Subcutaneous adipose tissue (tissue), 4 donors: Measurements from ENCODE around the gene CD48. TPM values are rescaled to one million over a fixed set of nuclear protein-coding genes. Genes with fewer than 3 reads are reported as not detected.

Source experiments
- CTCF ChIP-seq: fragments of 450-650 bp; IDR thresholded peaks from one replicate; pipeline ENCODE4 v1.5.1; 2016; ENCODE audit warnings: low read depth, mild to moderate bottlenecking, control low read depth, antibody characterized with exemption, moderate library complexity
- total RNA-seq, 4 donors: library from RNA; depleted of rRNA; stranded (reverse); fragments of >200 nt; gene quantifications; one replicate each; pipeline ENCODE4 v1.1.0, GENCODE V29; 2016

Gene CD48
- total RNA-seq, 4 donors from 2014 or later = 2.1 to 77.7 (median 9.4) TPM

- TF ChIP-seq CTCF = no peak
These were observed 30.2 kb upstream of the CD48 start for GRCh38 chr1:160741612-160742348.

- TF ChIP-seq CTCF = no peak
These were observed 29.5 kb upstream of the CD48 start for GRCh38 chr1:160741092-160741501.

GRCh38 chr1:160740133-160740688 is 28.6 kb upstream of the CD48 start:
- no peak for TF ChIP-seq CTCF

- TF ChIP-seq CTCF = no peak
These were observed 27.5 kb upstream of the CD48 start, which contains the start of gene SLAMF7 for GRCh38 chr1:160739098-160739511. Gene SLAMF7, plus strand, starts transcription at chr1:160739247. Its CDS starts 55 bp downstream, at chr1:160739302.

GRCh38 chr1:160738271-160738670 is 26.6 kb upstream of the CD48 start:
- no peak for TF ChIP-seq CTCF

GRCh38 chr1:160734301-160734700 is 22.7 kb upstream of the CD48 start:
- no peak for TF ChIP-seq CTCF

- TF ChIP-seq CTCF = no peak
These were observed 22.3 kb upstream of the CD48 start for GRCh38 chr1:160733898-160734297.
